HG02571 (cell line): ENCODE results near the gene UBFD1.
A peak's percentile ranks its signal among the peaks of the same experiment; 100 is the strongest.
"Not testable (repeated sequence)": the region's sequence is repeated elsewhere in the genome, so short reads cannot be mapped to it uniquely, and the experiment has no call there.

Experiments
- ATAC-seq: cut with Tn5 transposase; IDR thresholded peaks from one replicate; pipeline ENCODE4 v1.9.1; 2021; ENCODE audit warnings: mild to moderate bottlenecking, moderate library complexity; ENCODE audit not compliant: unreplicated experiment

UBFD1 gene

DNA sequence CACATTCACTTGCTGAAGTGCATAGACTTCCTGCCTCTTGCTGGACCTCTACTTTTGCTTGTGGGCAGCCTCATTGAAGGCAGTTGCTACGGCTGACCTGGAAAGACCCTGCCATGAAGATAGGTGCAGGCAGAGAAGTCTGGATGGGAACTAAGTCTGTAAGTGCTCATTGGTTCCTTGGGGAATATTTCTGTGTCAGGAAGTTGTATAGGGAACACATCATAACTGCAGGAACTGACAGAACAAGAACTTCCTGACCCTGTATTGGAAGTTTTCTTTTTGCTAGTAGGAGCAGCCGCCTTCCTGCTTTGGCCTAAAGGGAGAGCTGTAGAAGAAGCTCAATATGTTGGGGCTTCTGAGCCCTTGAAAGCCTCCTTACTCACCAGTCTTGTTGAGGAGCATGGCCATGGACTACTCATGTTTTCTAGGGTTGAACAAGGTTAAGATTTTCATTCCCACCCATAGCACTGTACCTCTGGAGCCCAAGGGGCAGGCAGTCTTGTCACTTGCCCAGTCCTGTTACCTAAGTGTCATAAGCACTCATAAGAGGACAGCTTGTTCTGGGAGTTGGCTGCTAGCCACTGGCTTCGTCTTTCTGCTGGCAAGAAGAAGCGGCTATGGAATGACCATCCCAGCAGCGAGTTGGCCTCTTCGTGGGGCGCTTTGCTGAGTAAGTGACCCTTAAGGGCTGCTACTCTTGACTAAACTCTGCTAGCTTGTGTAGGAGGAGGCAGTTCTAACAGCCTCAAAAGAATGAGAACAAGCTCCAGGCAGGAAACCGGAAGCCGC lies 7.2 kb downstream of the UBFD1 start:
- no peak for ATAC-seq

DNA sequence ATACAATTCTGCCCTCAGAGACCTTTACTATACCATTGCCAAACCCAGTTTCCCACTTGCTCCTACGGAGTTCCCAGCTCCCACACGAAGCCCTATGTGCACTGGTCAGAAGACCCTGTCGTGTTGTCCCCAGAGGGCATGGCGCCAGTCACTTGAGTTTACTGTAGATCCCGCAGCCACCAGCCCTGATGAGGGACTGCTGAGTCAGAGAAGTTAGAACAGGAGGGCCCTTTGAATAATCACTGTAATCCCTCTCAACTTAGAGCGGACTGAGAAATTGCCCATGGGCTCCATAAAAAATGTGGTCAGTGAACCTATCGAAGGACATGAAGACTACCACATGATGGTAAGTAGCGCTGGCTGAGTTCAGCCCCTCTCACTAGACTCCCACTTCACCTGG lies 9.2 kb downstream of the UBFD1 start:
- no peak for ATAC-seq

DNA sequence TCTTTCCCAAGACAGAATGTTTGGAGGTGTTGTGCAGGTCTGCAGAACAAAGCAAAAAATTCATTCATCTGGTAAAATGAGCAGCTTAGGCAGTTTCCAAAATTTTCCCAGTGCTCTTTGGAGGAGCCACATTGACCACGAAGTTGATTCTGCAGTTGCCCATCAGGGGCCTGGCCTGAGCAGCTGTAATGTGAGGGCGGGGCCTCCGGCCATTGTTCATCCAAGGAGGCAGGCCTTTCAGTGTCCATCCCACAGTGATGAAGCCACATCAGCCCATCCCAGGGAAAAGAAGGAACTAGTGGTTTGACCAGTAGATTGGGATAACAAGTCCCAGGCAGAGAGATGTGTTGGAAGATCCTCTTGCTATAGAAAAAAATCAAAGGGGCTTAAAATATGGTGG lies 10.1 kb downstream of the UBFD1 start:
- no peak for ATAC-seq

DNA sequence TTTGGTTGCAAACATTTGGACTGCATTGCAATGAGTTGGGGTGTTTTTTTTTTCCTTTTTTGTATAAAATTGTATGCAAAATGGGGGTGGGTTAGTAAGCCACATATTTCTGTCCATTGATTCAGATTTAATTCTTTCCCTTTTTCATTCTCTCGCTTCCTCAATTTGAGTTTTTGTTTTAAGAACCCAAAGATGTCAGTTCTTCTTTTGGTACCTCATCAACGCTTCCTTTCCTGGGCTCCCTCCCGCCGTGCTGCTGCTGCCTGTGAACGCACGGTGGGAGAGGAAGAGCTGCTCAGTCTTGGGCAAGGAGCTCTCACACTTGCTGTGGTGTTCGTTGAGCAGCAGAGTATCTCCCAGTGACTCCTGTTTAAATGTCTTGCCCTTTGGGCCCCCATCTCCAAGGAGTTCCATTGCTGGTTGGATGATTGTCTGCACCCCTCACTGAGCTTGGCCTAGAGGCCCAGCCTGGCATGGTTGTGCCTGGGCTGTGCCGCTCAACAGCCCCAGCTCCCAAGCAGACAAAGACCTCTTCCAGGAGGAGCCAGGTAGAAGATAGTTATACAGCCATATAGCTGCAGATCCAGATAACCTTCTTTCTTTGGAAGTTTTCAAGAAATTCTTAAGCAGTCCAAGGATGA lies 13.6 kb downstream of the UBFD1 start:
- no peak for ATAC-seq

DNA sequence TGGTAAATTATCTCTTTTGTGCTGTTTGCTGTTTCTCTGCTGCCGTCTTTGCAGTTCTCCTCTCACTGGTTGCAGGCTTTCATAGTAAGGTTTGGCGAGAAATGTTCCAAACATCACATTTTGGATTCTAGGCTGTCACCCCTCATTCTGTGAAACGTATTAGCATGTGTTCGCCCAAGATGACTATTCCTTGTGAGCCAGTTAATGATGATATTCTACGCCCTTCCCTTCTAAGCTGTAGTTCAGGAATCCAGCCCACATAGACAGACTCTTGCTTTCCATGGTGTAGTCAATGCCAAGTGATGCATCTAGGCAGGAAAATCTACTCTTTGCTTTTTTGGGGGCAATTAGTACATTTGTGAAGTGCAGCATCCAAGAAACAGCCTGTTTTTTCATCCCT lies 14.4 kb downstream of the UBFD1 start:
- no peak for ATAC-seq

DNA sequence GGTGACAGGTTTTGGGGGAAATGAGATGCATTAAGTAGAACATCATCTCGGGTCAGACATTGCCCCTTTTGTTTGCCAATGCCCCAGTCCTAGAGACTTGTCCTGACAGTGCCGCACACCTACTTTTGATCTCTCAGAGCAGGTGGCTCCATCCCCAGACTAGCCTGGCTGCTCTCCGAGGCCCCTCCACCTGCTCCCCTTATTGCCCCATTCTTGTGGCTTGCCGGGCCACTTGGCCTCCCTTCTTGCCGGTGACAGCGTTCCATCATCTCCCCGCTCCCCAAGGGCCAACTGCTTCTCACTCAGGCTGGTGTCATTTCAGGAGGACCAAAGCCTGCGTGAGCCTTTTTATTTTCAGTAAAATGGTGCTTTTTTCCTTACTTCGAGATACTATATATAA lies 14.9 kb downstream of the UBFD1 start:
- ATAC-seq, result no peak

DNA sequence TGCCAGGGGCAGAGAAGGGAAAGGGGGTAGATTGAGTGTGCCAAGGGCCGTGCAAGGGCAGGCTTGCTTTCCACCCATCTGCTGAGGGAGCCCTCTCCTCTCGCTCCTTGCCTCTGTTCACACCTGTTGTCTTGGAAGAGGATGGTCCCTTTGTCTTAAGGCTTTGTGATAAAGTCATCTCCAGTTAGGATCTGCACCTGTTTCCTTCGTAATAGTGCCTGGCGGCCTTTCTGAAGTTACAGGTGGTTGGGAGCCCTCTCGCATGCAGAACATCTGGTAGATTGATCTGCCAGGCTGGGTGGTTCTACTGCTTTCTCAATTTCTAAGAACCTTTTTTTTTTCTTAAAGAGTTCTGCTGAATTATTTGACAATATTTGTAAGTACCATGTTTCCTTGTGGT lies 16.3 kb downstream of the UBFD1 start:
- no peak for ATAC-seq

DNA sequence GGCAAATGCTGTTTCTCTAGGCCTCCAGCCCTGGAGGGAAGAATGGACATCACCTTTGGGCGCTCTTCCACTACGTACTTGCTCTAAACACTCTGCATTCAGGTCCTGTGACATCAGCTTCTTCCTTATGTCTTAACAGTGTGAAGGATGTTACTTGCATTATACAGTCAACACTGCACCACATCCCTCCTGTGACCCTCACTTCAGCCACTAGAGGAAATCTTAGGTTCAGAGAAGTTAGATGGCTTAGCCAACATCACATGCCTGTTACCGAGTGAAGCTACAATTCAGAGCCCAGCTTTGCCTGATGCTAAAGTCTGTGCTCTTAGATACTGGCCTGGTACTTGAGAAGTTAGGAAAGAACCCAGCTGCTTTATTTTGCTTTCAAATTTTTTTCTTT lies 18.3 kb downstream of the UBFD1 start:
- ATAC-seq, result no peak

DNA sequence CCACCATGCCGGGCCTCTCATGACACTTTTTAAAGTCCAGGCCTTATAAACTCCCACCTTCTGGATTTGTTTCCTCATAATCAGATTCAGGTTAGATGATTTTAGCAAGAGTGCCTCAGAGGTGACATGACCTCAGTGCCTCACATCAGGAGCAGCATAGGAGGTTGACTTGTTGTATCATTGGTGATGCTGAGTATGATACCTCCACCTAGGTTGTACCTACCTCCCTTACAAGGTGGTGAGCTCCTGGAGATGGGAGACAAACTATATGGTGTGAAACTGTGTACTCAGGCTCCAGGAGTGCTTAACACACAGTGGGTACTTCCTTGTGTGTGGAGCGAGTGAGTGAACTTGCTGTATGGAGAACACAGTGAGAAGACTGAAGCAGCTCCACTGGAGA lies 20.0 kb downstream of the UBFD1 start:
- no peak for ATAC-seq

DNA sequence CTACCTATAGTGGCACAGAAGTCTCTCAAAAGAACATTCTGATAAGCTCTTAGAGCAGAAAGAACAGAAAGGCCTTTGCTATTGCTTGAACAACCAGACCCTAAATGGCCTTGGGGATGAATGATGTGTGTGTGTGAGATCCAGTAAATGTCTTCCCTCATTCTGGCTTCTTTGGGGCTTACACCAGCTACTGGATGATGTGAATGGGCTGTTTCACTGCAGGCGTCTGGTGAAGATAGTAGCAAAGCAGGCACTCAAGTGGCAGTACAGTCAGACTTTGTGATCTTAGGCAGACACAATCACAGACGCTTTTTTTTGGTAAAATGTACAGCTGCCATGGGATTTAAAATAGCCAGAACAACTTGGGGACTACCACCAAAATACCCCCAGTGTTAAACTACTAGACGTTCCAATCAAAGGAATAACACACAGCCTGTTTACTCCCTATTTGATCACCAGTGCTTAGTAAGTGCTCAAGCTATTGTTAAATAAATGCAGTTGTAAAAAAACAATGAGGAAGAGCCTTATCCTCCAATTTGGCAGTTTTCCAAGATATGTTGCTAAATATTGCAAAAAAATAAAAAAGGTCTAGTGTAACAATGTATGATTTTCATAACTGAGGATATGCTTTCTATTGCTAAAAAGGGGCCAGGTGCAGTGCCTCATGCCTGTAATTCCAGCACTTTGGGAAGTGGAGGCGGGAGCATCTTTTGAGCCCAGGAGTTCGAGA lies 20.7 kb downstream of the UBFD1 start:
- ATAC-seq, result no peak

DNA sequence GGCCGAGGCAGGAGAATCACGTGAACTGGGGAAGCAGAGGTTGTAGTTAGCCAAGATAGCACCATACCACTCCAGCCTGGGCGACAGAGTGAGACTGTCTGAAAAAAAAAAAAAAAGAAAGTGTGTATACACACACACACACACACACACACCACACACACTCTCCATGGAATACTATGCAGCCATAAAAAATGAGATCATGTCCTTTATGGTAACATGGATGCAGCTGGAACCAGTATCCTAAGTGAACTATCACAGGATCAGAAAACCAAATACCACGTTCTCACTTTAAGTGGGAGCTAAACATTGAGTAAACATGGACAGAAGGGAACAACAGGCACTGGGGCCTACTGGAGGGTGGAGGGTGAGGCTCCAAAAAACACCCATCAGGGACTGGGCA lies 21.8 kb downstream of the UBFD1 start:
- no peak for ATAC-seq

DNA sequence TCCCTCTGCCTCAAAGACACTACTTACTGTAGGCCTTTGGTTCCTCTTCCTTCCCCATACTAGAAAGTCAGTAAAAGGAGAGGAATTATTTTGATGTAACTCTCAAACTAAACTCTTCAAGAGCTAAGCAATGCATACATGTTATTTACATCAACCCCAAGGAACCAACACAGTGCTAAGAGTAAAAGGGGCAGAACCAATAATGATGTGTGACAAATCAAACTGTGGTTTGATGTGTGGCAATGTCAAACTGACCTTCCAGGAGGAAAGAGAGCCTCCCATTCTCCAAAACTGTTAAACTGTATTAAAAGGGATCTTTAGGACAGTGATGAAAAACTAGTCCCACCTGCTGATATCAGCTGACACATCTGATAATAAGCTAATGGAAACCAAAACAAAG lies 22.9 kb downstream of the UBFD1 start:
- ATAC-seq, result no peak

DNA sequence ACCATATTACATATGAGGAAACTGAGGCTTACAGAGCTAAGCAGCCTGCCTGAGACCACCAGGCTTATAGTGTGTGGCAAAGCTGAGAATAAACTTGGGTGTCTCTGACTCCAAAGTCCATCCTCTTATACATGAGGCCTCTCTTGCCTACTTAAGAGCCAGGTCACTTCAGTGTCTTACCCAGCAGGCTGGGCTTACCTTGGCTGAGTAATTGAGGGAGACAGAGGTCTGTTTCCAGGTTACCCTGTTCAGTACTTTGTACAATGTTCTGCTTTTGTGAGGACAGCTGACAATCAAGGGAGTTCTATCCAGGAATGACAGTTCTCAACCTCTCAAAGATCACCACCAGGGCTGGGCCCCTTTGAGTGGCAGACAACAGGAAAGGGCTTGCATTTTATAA lies 24.2 kb downstream of the UBFD1 start:
- no peak for ATAC-seq

DNA sequence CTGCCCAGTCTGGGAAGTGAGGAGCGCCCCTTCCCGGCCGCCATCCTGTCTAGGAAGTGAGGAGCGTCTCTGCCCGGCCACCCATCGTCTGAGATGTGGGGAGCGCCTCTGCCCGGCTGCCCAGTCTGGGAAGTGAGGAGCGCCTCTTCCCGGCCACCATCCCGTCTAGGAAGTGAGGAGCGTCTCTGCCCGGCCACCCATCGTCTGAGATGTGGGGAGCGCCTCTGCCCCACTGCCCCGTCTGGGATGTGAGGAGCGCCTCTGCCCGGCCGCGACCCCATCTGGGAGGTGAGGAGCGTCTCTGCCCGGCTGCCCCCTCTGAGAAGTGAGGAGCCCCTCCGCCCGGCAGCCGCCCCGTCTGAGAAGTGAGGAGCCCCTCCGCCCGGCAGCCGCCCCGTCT lies 25.7 kb downstream of the UBFD1 start:
- not testable (repeated sequence) for ATAC-seq

DNA sequence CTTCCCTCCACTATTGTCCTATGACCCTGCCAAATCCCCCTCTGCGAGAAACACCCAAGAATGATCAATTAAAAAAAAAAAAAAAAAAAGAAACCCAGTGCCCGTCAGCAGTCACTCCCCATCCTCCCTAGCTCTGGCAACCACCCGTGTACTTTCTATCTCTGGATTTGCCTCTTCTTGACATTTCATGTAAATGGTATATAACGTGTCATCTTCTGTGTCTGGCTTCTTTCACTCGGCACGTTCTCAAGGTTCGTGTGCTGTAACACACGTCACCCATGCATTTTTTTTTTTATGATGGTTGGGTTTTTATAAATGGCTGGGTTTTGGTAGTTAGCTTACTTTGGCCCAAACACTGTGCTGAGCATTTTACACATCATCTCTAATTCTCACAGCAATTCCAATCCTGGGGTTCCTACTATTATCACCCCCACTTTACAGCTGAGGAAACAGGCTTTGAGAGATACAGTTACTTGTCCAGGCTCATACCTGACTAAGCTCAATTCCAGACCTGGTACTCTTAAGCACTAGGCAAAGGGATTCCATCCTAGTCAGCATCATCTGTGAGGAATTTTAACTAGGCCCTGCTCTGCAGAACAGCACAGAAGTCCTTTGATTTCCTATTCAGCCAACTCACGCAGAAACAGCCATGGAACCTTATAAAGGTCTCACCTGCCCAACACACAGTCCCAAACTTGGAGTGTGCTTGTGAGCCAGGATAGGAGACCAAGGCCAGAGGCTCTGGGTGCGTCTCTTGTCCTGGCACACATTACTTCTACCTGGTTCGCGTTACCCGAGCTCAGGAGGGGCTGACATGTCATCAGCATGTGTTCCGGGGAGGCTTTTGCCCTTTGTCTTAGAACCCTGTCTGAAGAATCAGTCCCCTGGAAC lies 26.9 kb downstream of the UBFD1 start:
- ATAC-seq, result no peak

DNA sequence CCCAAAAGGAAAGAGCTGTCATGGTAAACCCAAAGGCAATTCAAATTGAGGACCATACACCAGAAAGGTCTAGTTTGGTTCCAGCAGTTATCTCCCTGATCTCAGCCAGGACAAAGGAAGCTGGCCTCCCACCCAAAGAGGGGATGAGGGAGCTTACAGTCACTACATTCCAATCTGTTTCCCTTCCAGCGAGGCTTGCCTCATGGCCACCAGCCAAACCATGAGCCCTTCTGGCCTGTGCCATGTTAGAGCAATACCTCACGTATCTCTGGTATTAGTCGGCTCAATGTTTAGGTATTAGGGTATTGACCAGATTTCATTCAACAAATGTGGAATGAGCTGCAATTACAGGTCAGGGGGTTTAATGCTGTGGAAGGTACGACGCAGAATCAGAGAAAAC lies 30.2 kb downstream of the UBFD1 start:
- ATAC-seq, result no peak

DNA sequence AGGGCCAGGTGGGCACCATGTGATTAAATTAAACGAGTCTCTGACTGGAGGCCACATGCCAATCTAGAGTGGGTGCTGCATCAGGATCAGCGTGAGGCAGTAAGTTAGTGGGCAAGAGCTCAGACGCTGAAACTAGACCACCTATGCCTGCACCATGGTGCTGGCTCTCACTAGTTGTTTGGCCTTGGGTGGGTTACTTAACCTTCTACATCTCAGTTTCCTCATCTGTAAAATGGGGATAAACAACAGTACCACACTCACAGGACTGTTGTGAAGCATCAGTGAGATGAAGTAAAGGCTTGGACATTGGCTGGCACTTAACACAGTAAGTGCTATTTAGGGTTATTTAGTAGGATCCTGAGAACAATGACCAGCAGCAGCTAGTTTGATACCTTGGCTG lies 32.7 kb downstream of the UBFD1 start:
- ATAC-seq, result no peak

DNA sequence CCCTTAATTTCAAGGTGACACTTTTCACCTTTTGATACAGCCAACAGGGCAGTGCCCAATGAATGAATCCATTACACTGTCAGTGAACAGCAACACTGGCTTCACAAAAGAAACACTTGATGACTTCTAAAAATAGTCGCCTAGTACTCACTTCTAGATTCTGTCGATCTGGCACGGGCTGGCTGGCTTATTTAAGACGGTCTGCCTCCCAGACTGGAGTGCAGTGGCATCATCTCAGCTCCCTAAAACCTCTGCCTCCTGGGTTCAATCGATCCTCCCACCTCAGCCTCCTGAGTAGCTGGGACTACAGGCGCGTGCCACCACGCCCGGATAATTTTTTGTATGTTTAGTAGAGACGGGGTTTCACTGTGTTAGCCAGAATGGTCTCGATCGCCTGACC lies 36.7 kb downstream of the UBFD1 start:
- ATAC-seq, result no peak

DNA sequence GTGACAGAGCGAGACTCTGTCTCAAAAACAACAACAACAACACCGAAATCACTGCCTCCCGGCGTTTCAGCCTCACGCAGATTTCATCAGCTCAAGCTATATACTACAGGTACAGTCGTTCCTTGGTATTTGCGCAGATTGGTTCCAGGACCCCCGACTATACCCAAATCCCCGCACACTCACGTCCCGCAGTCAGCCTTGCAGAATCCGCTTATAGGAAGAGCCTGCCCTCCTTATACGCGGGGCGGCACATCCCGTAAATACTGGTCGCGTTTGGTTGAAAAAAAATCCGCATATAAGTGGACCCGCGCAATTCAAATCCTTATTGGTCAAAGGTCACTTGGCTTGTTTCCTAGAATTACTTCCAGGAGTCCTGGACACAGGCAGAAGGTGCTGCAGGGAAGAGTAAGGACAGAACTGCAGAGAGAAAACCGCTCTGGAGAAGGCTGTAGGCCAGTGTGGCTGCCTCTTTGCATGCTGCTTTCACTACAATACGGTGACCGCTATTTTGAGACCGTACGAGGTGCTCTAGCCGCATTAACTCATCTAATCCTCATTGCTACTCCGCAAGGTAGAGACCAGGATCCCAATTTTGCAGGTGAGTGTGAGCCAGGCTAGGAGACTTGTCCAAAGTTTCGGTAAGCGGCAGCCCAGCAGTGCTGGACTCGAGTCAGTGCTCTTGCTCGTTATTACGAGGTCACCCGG lies 37.9 kb downstream of the UBFD1 start:
- no peak for ATAC-seq

DNA sequence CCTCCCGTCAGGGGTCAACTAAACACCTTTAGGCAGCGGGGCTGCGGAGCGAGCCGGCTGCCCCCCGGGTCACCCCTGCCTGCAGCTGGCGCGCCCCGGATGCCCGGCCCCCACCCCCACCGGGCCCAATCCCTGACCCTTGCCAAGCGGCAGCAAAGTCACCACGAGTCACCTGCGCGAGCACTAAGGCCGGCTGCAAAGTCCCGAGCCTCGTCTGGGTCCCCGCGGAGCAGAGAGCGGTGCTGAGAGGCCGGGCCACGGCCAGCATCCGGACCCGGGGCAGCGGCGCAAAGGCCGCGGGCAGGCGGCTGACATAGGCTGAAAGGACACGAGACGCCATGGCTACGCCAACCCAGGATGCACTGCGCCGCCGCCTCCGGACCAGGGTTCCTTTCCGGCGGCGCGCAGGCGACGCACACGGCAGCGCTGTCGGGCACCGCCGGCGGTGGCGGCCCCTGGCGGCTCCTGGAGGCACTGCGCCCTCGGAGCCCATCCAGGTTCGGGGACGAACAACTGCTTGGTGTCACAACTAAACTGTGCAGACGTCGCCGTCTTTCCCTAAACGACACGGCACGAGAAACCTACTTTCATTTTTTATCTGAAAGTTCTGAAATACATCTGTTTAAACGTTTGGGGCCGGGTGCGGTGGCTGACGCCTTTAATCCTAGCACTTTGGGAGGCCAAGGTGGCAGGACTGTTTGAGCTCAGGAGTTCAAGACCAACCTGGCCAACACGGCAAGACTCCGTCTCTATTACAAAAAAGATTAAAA lies 38.6 kb downstream of the UBFD1 start, which contains the start of gene NDUFAB1:
NDUFAB1 (minus strand) TSS at position 366 of the 770 bp plus-strand sequence; CDS start at position 340, 26 bp downstream.
- peak; percentile 85 for ATAC-seq
